K562 (cell line): ENCODE data around the gene MOK.

ENCODE experiments used
- ARNT ChIP-seq, 2 experiments: fragments of 450-650 bp; IDR thresholded peaks; 2 replicates each; pipeline ENCODE4 v1.6.1; 2016; ENCODE audit warnings: mild to moderate bottlenecking in 1 of 2
- DMBX1 ChIP-seq: fragments of 250-450 bp; sonication (Bioruptor Pico); IDR thresholded peaks from 2 replicates; pipeline ENCODE4 v1.8.0; 2022; ENCODE audit warnings: inconsistent platforms, mild to moderate bottlenecking, moderate library complexity, borderline replicate concordance
- POLR2A ChIP-seq: fragments of 450-650 bp; conservative IDR thresholded peaks from 2 replicates; pipeline ENCODE4 v1.6.1; 2016
- POLR2AphosphoS5 ChIP-seq: IDR thresholded peaks from 2 replicates; pipeline ENCODE4 v1.6.1; 2011; ENCODE audit warnings: mild to moderate bottlenecking, low read depth, low read length, moderate library complexity; ENCODE audit not compliant: control insufficient read depth, insufficient read depth
- POLR2B ChIP-seq: fragments of 450-650 bp; IDR thresholded peaks from 2 replicates; pipeline ENCODE4 v1.6.1; 2018; ENCODE audit warnings: low read depth; ENCODE audit not compliant: partially characterized antibody
- SIN3A ChIP-seq, 2 experiments: fragments of 150-350 bp in 1 of 2; IDR thresholded peaks; 2 replicates each; pipeline ENCODE4 v1.6.1; 2011 to 2016; ENCODE audit warnings: borderline replicate concordance in 2 of 2, low read depth in 2 of 2, low read length in 2 of 2, mild to moderate bottlenecking in 2 of 2, moderate library complexity in 2 of 2; ENCODE audit not compliant: control insufficient read depth in 1 of 2
- TARDBP ChIP-seq: fragments of 450-650 bp; IDR thresholded peaks from 2 replicates; pipeline ENCODE4 v1.6.1; 2016
- ZNF224 ChIP-seq: sonication (generic); formaldehyde crosslinking; IDR thresholded peaks from 2 replicates; pipeline ENCODE4 v1.8.0; 2022; ENCODE audit warnings: mild to moderate bottlenecking, missing genetic modification reagents
- ZNF282 ChIP-seq: sonication (generic); formaldehyde crosslinking; IDR thresholded peaks from 2 replicates; pipeline ENCODE4 v1.8.1; 2023; ENCODE audit warnings: missing genetic modification reagents
- TF ChIP-seq, protein P1 (sequence below): sonication (generic); formaldehyde crosslinking; IDR thresholded peaks from 2 replicates; pipeline ENCODE4 v1.8.1; 2023; ENCODE audit warnings: mild to moderate bottlenecking, missing genetic modification reagents
- TF ChIP-seq, protein P2 (sequence below): sonication (generic); formaldehyde crosslinking; IDR thresholded peaks from 2 replicates; pipeline ENCODE4 v1.5.0; 2020; ENCODE audit warnings: missing genetic modification reagents
- TF ChIP-seq, protein P3 (sequence below): fragments of 450-650 bp; IDR thresholded peaks from 2 replicates; pipeline ENCODE4 v1.6.1; 2017; ENCODE audit warnings: mild to moderate bottlenecking, moderate library complexity

DNA sequence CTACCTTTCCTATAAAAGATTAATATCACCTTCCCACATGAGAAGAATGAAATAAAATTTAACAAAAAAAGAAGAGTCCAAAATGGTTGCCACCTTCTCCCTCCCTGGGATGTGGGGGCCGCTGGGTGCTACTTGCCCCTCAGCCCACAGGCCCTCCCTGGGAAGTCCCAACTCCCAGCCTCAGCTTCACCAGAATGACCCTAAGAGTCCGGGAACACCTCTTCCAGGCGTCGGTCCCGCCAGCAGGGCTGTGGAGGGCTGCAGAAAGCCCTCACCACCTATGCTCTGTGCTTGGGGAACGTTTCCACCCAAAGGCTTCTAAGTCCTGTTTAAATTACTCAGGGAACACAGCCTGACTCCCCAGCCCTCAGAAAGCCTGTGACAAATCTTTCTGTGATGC, 71.9 kb downstream of the MOK start:
- TF ChIP-seq POLR2B: no peak
- TF ChIP-seq POLR2A: no peak
- no peak for TF ChIP-seq ARNT (IDR thresholded peaks at IDR 0.05)
- TF ChIP-seq, protein P1, sequence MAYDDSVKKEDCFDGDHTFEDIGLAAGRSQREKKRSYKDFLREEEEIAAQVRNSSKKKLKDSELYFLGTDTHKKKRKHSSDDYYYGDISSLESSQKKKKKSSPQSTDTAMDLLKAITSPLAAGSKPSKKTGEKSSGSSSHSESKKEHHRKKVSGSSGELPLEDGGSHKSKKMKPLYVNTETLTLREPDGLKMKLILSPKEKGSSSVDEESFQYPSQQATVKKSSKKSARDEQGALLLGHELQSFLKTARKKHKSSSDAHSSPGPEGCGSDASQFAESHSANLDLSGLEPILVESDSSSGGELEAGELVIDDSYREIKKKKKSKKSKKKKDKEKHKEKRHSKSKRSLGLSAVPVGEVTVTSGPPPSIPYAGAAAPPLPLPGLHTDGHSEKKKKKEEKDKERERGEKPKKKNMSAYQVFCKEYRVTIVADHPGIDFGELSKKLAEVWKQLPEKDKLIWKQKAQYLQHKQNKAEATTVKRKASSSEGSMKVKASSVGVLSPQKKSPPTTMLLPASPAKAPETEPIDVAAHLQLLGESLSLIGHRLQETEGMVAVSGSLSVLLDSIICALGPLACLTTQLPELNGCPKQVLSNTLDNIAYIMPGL: no peak
- TF ChIP-seq, protein P2, sequence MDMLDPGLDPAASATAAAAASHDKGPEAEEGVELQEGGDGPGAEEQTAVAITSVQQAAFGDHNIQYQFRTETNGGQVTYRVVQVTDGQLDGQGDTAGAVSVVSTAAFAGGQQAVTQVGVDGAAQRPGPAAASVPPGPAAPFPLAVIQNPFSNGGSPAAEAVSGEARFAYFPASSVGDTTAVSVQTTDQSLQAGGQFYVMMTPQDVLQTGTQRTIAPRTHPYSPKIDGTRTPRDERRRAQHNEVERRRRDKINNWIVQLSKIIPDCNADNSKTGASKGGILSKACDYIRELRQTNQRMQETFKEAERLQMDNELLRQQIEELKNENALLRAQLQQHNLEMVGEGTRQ (CRISPR knock-in tag): no peak
- no peak for TF ChIP-seq DMBX1
- no peak for TF ChIP-seq TARDBP
- TF ChIP-seq POLR2AphosphoS5: no peak
- TF ChIP-seq SIN3A (IDR thresholded peaks at IDR 0.05; ENCODE audit: borderline replicate concordance in 2 of 2, control insufficient read depth in 1 of 2, low read depth in 2 of 2, low read length in 2 of 2): no peak
- TF ChIP-seq ZNF282: no peak
- no peak for TF ChIP-seq ZNF224 (CRISPR knock-in tag)
- TF ChIP-seq, protein P3, sequence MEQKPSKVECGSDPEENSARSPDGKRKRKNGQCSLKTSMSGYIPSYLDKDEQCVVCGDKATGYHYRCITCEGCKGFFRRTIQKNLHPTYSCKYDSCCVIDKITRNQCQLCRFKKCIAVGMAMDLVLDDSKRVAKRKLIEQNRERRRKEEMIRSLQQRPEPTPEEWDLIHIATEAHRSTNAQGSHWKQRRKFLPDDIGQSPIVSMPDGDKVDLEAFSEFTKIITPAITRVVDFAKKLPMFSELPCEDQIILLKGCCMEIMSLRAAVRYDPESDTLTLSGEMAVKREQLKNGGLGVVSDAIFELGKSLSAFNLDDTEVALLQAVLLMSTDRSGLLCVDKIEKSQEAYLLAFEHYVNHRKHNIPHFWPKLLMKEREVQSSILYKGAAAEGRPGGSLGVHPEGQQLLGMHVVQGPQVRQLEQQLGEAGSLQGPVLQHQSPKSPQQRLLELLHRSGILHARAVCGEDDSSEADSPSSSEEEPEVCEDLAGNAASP: no peak
